Left forelimb (tissue), 1 donor: ENCODE results near the gene MYBPC3.

Experiments
- DNase-seq: peaks from one replicate; pipeline ENCODE4 v3.0.0-alpha.2; 2018; ENCODE audit warnings: low spot score

Gene MYBPC3

DNA sequence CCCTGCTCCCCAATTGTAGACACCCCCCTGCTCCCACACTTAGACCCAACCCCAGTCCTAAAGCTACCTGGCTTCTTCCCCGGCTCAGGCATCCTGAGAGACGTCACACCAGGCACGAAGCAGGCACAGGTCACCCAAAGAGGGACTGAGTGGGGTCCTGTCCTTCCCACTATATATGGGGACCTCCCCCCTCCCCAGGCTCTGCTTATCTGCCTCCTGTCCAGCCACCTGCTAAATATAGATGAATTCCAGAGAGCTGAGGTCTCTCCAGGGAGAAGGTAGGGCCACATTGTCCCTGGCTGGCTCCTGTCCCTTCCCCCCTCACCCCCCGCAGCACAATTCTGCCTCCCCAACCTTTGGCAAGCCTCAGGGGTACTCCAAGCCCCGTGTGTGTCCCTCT, at the start of gene MYBPC3:
Gene MYBPC3 (minus strand): TSS at position 147 of the 400 bp plus-strand sequence. CDS start 55 bp downstream, at position 92.
- DNase-seq, result no peak

- DNase-seq, result no peak
Measured at GRCh38 chr11:47400768-47401279, 48.3 kb upstream of the MYBPC3 start.

- DNase-seq, result no peak
Measured at GRCh38 chr11:47399860-47400767, 47.6 kb upstream of the MYBPC3 start.

- DNase-seq, result no peak
Measured at GRCh38 chr11:47398551-47398950, 46.0 kb upstream of the MYBPC3 start.

DNA sequence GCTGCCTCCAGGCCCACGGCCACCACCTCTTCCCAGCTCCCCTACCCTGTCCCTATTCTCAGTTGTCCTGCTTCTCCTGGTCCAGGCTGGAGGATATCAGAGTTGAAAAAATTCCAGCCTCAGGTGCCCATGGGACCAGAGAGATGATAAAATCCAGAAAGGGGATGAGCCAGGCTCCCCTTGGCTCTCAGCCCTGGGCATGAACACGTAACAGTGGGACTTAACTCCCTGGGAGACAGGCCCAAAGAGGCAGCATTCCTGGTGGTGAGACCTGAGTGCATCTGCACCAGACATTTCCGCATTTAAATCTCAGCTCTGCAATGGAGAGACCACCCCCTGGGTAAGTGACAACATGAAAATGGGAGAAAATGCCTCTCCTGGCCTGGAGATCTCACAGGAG, 45.5 kb upstream of the MYBPC3 start:
- DNase-seq, result no peak

DNA sequence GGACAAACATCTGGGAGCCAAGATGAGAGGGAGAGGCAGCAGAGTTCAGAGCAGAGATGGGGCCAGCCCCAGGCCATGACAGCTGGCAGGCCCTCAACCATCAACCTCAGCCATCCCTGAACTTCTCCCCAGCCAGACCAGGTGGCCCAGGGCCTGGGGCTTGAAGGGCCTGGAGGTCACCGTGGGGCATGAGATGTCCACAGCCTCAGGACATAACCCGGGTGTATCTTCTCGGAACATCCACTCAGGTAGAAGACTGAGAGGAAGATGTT, 43.5 kb upstream of the MYBPC3 start:
- DNase-seq, result no peak

GRCh38 chr11:47395223-47396048, 42.9 kb upstream of the MYBPC3 start:
- DNase-seq, result no peak

GRCh38 chr11:47394322-47395222, 42.1 kb upstream of the MYBPC3 start:
- DNase-seq, result peak; percentile 67

- DNase-seq, result no peak
Measured at GRCh38 chr11:47394050-47394321, 41.5 kb upstream of the MYBPC3 start.

DNA sequence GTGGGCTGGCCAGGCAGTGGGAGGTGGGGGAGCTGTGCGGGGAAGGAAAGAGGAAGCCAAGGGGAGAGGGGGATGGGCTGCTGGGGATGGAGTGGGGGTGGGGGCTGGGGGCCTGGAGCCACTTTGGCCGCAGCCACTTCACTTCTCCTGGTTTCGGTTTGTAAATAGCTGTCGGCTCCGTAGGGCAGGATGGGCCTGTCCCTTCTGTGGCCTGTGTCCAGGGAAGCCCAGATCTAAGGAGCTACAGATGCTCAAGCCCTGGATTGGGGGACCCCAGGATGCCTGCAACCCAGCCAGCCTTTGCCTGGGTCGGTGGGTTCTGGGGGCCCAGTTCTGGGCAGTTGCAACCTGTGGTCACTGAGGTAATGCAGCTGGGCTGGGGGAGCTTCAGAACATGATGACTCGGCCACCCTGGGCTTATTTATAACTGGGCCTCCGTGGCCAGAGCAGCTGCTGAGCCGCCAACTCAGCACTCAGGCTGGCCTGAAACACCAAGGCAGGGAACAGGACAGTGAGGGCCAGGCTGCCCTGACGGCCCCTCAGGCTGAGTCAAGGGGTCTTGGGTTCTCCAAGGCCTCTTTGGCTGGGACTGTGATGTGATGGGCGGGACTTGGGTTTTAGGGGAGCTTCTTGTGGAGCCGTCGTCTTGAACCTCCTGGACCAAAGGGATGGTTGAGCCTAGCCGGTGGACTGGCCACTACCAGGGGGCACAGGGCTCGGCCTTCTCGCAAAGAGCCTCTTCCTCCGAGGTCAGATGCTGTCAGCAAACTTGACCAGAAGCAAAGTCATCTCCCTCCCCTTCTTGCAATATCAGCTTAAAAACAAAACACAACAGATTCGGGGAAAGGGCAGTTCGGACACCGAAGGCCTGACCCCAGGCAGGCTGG, 40.9 kb upstream of the MYBPC3 start:
- no peak for DNase-seq

GRCh38 chr11:47392546-47393162, 40.2 kb upstream of the MYBPC3 start:
- DNase-seq, result no peak

DNA sequence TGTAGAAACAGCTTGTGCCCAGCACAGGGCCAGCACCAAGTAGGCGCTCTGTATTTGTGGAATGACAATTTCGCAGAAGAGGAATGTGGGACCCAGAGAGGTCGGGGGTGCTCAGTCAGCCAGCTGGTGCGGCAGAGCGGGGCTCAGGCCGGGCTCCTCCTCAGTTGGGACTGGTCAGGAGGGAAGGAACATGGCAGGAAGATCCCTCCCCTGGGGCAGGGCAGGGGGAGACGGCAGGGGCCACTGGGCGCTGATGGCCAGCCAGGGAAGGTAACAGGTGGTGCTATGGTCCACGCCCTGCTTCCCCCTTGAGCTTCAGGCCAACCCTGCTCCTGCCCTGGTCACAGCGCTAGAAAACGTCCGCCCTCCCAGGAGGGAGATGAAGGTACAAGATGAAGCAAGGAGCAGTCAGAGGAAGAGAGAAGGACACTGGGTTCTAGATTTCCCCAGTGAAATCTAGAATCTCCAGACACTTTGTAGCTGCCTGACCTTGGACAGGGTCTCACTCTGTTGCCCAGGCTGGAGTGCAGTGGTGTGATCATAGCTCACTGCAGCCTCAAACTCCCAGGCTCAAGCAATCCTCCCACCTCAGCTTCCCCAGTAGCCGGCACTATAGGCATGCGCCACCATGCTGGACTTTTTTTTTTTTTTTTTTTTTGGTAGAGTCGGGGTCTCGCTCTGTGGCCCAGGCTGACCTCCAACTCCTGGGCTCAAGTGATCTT, 39.4 kb upstream of the MYBPC3 start:
- DNase-seq, result no peak

GRCh38 chr11:47391077-47391583, 38.6 kb upstream of the MYBPC3 start:
- DNase-seq, result no peak

- no peak for DNase-seq
Measured at GRCh38 chr11:47390422-47390760, 37.9 kb upstream of the MYBPC3 start.

DNA sequence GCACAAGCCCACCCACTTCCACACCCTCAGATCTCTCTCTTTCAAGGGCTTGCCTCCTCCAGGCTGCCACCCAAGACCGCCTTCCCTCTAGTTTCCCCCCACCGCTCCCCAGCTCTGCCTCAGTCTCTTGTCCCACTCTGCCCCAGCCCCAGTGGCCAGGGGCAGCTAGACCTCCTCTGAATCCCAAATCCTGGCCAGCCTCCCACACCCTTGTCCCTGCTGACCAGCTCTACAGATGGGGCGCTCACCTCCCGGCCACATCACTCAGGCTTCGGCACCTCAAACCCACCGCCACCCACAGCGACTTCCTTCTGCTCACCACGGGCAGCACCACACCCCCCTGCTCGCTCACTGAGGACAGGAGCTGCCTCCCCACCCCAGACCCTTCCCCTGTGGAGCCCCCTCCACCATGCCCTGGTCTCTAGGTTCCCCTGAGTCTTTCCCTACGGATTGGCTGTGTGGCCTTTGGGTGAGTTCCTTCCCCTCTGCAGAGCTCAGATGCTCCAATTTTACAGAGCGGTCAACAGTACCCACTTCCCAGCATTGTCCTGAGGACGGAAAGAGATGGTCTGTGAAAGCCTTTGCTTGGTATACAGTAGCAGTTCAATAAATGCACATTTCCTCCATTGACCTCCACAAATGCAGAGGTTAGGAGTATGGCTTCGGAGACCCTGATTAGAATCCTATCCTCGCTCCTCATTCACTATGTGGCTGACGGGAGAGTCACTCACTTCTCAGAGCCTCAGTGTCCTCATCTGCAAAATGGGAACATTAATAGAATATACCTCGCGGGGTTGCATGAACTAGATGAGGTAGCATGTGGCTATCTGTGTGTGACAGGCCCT, 37.3 kb upstream of the MYBPC3 start:
- DNase-seq, result no peak

DNA sequence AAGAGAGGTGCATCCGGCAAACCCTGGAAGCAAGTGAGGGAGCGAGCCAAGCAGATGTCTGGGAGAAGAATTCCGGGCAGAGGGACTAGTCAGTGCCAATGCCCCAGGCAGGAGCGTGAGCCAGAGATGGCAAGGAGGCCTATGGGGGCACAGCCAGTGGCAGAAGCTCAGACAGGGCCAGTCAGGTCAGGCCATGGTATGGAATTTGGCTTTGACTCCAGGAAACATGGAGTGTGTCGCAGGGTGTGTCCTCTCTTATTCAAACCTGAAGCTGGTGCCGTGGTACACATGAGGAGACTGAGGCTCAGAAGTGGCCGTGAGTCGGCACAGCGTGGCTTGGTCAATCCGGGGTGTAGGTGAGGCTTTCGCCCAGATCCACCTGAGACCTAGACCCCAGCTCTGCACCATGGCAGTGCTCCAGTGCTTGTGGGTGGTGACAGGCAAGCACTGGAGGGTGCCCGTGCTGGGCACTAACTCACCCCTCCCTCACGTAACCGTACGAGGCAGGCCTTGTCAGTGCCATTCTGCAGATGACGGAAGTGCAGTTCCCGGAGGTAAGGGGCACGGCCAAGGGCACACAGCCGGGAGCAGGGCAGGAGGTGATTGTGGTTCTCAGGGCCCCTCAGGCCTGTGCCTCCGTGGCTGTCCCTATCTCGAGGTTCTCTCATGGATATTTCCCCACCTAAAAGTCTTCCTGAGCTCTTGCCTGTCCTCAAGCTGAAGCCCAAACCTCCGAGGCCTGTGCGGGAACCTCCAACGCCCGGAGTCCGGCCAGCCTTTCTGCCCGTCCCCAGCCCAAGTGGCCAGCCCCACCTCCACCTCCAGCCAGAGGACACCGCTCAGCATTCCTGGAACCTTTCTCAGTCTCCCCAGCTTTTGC, 36.4 kb upstream of the MYBPC3 start:
- DNase-seq, result no peak

DNA sequence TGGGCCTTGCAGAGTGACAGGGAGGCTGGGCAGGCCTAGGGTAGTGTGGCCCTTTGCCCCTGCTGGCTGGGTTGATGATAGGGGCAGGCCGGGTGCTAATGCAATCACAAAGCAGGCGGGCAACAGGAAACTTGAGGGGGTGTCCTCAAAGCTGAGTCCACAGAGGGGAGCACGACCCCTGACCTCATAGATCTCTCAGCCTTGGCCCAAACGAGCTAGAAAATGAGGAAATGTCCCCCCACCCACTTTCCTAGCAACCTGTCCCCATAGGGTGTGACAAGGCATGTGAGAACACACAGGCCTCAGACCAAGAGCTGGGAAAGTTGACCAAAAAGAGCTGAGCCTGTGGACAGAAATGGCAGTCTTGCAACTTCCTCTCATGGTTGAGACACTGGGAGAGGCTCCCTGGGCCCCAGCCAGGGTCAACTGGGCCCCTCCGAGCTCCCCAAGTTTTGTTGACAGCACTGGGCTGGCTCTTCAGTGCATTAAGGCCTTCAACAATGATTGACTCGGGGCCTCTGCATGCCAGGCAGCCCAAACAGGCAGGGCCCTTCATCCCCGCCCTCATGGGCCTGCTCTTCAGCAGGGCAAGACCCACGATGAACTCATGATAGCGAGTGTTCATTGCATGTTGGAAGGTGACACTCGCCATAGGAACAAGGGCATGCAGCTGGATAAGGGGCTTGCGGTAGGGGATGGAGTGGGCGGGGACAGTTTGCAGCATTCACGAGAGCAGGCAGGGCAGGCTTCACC, 35.6 kb upstream of the MYBPC3 start:
- no peak for DNase-seq
